Mesendoderm (in vitro differentiated cells): ENCODE results near the gene OSBPL6.

Experiments used
- DNase-seq: peaks from one replicate; pipeline ENCODE4 v3.0.0; 2013
- H2AK5ac ChIP-seq: 2 replicates; pipeline ENCODE4 v1.6.1; 2013; ENCODE audit warnings: low read length, inconsistent platforms
- H2BK120ac ChIP-seq: 2 replicates; pipeline ENCODE4 v1.6.1; 2013; ENCODE audit warnings: low read depth, mild to moderate bottlenecking, low read length, moderate library complexity, mixed read lengths
- H2BK15ac ChIP-seq: replicated peaks from 2 replicates; pipeline ENCODE4 v1.6.1; 2013; ENCODE audit warnings: low read depth, mild to moderate bottlenecking, moderate library complexity
- H2BK5ac ChIP-seq: 2 replicates; pipeline ENCODE4 v1.6.1; 2013; ENCODE audit warnings: low read length, inconsistent platforms
- H3K18ac ChIP-seq: 2 replicates; pipeline ENCODE4 v1.6.1; 2013; ENCODE audit warnings: mild to moderate bottlenecking, low read length, mixed read lengths
- H3K23ac ChIP-seq: one replicate; pipeline ENCODE4 v1.6.1; 2013; ENCODE audit warnings: low read length
- H3K27ac ChIP-seq: 2 replicates; pipeline ENCODE4 v1.5.1; 2013; ENCODE audit warnings: low read depth, mild to moderate bottlenecking, inconsistent platforms, low read length, moderate library complexity
- H3K27me3 ChIP-seq: 2 replicates; pipeline ENCODE4 v1.6.1; 2013; ENCODE audit warnings: low read length, control low read depth, mild to moderate bottlenecking, inconsistent platforms; ENCODE audit not compliant: insufficient read depth, poor library complexity
- H3K36me3 ChIP-seq: 2 replicates; pipeline ENCODE4 v1.6.1; 2013; ENCODE audit warnings: low read length, inconsistent platforms; ENCODE audit not compliant: control insufficient read depth, insufficient read depth
- H3K4ac ChIP-seq: one replicate; pipeline ENCODE4 v1.6.1; 2013; ENCODE audit warnings: low read depth, mild to moderate bottlenecking, low read length, moderate library complexity
- H3K4me1 ChIP-seq: 2 replicates; pipeline ENCODE4 v1.6.1; 2013; ENCODE audit warnings: low read depth, low read length, inconsistent platforms; ENCODE audit not compliant: control insufficient read depth
- H3K4me2 ChIP-seq: 2 replicates; pipeline ENCODE4 v1.6.1; 2013; ENCODE audit warnings: low read length
- H3K4me3 ChIP-seq: 2 replicates; pipeline ENCODE4 v1.5.1; 2013; ENCODE audit warnings: mild to moderate bottlenecking, low read length
- H3K56ac ChIP-seq: one replicate; pipeline ENCODE4 v1.6.1; 2013; ENCODE audit warnings: low read length
- H3K79me1 ChIP-seq: 2 replicates; pipeline ENCODE4 v1.6.1; 2013; ENCODE audit warnings: low read length, inconsistent platforms
- H3K79me2 ChIP-seq: 2 replicates; pipeline ENCODE4 v1.6.1; 2013; ENCODE audit warnings: mild to moderate bottlenecking, low read length; ENCODE audit not compliant: control insufficient read depth, insufficient read depth
- H3K9ac ChIP-seq: 2 replicates; pipeline ENCODE4 v1.6.1; 2013; ENCODE audit warnings: low read length, inconsistent platforms
- H4K5ac ChIP-seq: one replicate; pipeline ENCODE4 v1.6.1; 2013; ENCODE audit warnings: low read length
- H4K8ac ChIP-seq: one replicate; pipeline ENCODE4 v1.6.1; 2013; ENCODE audit warnings: low read depth, mild to moderate bottlenecking, control low read depth, low read length, moderate library complexity
- WGBS: extraction: QIAGEN DNeasy Blood & Tissue Kit; methylation state at CpG from one replicate; pipeline ENCODE4 v1.1.7; 2013; ENCODE audit warnings: low lambda C conversion rate, missing lambda C conversion rate; ENCODE audit not compliant: insufficient coverage; ENCODE audit errors: extremely low coverage; 5-methylcytosine and 5-hydroxymethylcytosine counted together

The OSBPL6 gene

GRCh38 chr2:178208336-178208735 is 14.0 kb downstream of the OSBPL6 start:
- H3K9ac ChIP-seq = no peak overlapping the region
- H2BK15ac ChIP-seq = no peak overlapping the region
- no peak overlapping the region for H4K8ac ChIP-seq
- H3K79me1 ChIP-seq = no peaks in the 10 kb centered on the region
- no peak overlapping the region for H3K4me3 ChIP-seq
- H3K27me3 ChIP-seq = no peaks in the 10 kb centered on the region
- no peak overlapping the region for H3K23ac ChIP-seq
- H3K18ac ChIP-seq = no peak overlapping the region
- H4K5ac ChIP-seq = no peak overlapping the region
- H3K36me3 ChIP-seq = no peaks in the 10 kb centered on the region
- no peak overlapping the region for H2BK120ac ChIP-seq
- H2BK5ac ChIP-seq = no peak overlapping the region
- no peak overlapping the region for H2AK5ac ChIP-seq
- WGBS = no CpG with 5 or more reads among the region's 1 CpG
- no peaks in the 10 kb centered on the region for H3K79me2 ChIP-seq
- no peak overlapping the region for H3K27ac ChIP-seq
- no peak overlapping the region for H3K56ac ChIP-seq
- H3K4me1 ChIP-seq = peaks cover 2% of the 10 kb centered on the region
- DNase-seq = no peak
- H3K4me2 ChIP-seq = no peak overlapping the region
- no peak overlapping the region for H3K4ac ChIP-seq

- no peak overlapping the region for H3K4ac ChIP-seq
- WGBS = no CpG with 5 or more reads among the region's 3 CpGs
- H3K56ac ChIP-seq = no peak overlapping the region
- peaks cover 2% of the 10 kb centered on the region for H3K4me1 ChIP-seq
- no peaks in the 10 kb centered on the region for H3K79me1 ChIP-seq
- H3K23ac ChIP-seq = no peak overlapping the region
- H3K4me3 ChIP-seq = no peak overlapping the region
- H2BK120ac ChIP-seq = no peak overlapping the region
- H3K9ac ChIP-seq = no peak overlapping the region
- no peak overlapping the region for H2BK15ac ChIP-seq
- no peak overlapping the region for H3K18ac ChIP-seq
- no peak overlapping the region for H4K8ac ChIP-seq
- H3K27ac ChIP-seq = no peak overlapping the region
- H4K5ac ChIP-seq = no peak overlapping the region
- H3K27me3 ChIP-seq = no peaks in the 10 kb centered on the region
- H3K4me2 ChIP-seq = no peak overlapping the region
- DNase-seq = no peak
- H2AK5ac ChIP-seq = no peak overlapping the region
- no peaks in the 10 kb centered on the region for H3K79me2 ChIP-seq
- no peaks in the 10 kb centered on the region for H3K36me3 ChIP-seq
- no peak overlapping the region for H2BK5ac ChIP-seq
Observed at GRCh38 chr2:178208817-178209216, 14.5 kb downstream of the OSBPL6 start.

- Histone ChIP-seq H3K4me3 (no peak overlapping the region), H3K27me3 (no peaks in the 10 kb centered on the region), H2BK120ac (no peak overlapping the region), H3K23ac (no peak overlapping the region), H2AK5ac (no peak overlapping the region), H2BK5ac (no peak overlapping the region), H3K56ac (no peak overlapping the region), H3K4me2 (no peak overlapping the region), H3K4me1 (peaks cover 2% of the 10 kb centered on the region), H3K9ac (no peak overlapping the region), H4K5ac (no peak overlapping the region), H4K8ac (no peak overlapping the region), H3K79me1 (no peaks in the 10 kb centered on the region), H3K27ac (no peak overlapping the region), H3K36me3 (no peaks in the 10 kb centered on the region), H3K79me2 (no peaks in the 10 kb centered on the region), H3K18ac (no peak overlapping the region), H3K4ac (no peak overlapping the region), H2BK15ac (no peak overlapping the region)
- WGBS = no CpG with 5 or more reads among the region's 3 CpGs
- no peak for DNase-seq
Observed at GRCh38 chr2:178211460-178211859, 17.1 kb downstream of the OSBPL6 start.

- no peaks in the 10 kb centered on the region for H3K27me3 ChIP-seq
- no peak overlapping the region for H3K4ac ChIP-seq
- no peak overlapping the region for H3K56ac ChIP-seq
- no peaks in the 10 kb centered on the region for H3K79me1 ChIP-seq
- H3K23ac ChIP-seq = no peak overlapping the region
- H3K27ac ChIP-seq = no peak overlapping the region
- no peak overlapping the region for H3K9ac ChIP-seq
- no peak overlapping the region for H2AK5ac ChIP-seq
- no peak overlapping the region for H3K4me3 ChIP-seq
- H3K36me3 ChIP-seq = no peaks in the 10 kb centered on the region
- H3K4me1 ChIP-seq = peaks cover 2% of the 10 kb centered on the region
- no peaks in the 10 kb centered on the region for H3K79me2 ChIP-seq
- DNase-seq = peak; percentile 77
- H2BK5ac ChIP-seq = no peak overlapping the region
- H3K18ac ChIP-seq = no peak overlapping the region
- H4K8ac ChIP-seq = no peak overlapping the region
- no peak overlapping the region for H2BK120ac ChIP-seq
- H4K5ac ChIP-seq = no peak overlapping the region
- no CpG with 5 or more reads among the region's 4 CpGs for WGBS
- H3K4me2 ChIP-seq = no peak overlapping the region
- no peak overlapping the region for H2BK15ac ChIP-seq
Observed at GRCh38 chr2:178211943-178212342, 17.6 kb downstream of the OSBPL6 start.

- no peak overlapping the region for H2BK15ac ChIP-seq
Observed at GRCh38 chr2:178213991-178214390, 19.7 kb downstream of the OSBPL6 start.

GRCh38 chr2:178219247-178219646 is 24.9 kb downstream of the OSBPL6 start:
- WGBS = no CpG with 5 or more reads among the region's 1 CpG
- DNase-seq = peak; percentile 38
- Histone ChIP-seq H3K9ac (no peak overlapping the region), H3K27ac (no peak overlapping the region), H4K8ac (no peak overlapping the region), H3K4ac (no peak overlapping the region), H3K23ac (no peak overlapping the region), H2AK5ac (no peak overlapping the region), H2BK120ac (no peak overlapping the region), H3K56ac (no peak overlapping the region), H3K36me3 (no peaks in the 10 kb centered on the region), H4K5ac (no peak overlapping the region), H3K79me1 (no peaks in the 10 kb centered on the region), H3K4me1 (peaks cover 1% of the 10 kb centered on the region), H3K18ac (peak overlapping the region; percentile 39), H2BK15ac (no peak overlapping the region), H2BK5ac (no peak overlapping the region), H3K4me2 (no peak overlapping the region), H3K4me3 (no peak overlapping the region), H3K27me3 (no peaks in the 10 kb centered on the region), H3K79me2 (no peaks in the 10 kb centered on the region)

More at GRCh38 chr2:178213991-178214390, 19.7 kb downstream of the OSBPL6 start:
- no peak for DNase-seq
- Histone ChIP-seq H3K27me3 (no peaks in the 10 kb centered on the region), H2BK120ac (no peak overlapping the region), H3K4me2 (no peak overlapping the region), H3K27ac (no peak overlapping the region), H4K5ac (no peak overlapping the region), H3K4me3 (no peak overlapping the region), H2AK5ac (no peak overlapping the region), H3K4ac (no peak overlapping the region), H3K18ac (no peak overlapping the region), H4K8ac (no peak overlapping the region), H3K23ac (no peak overlapping the region), H3K79me1 (no peaks in the 10 kb centered on the region), H3K36me3 (no peaks in the 10 kb centered on the region), H3K9ac (no peak overlapping the region), H3K4me1 (peaks cover 2% of the 10 kb centered on the region), H2BK5ac (no peak overlapping the region), H3K56ac (no peak overlapping the region), H3K79me2 (no peaks in the 10 kb centered on the region)
- no CpG with 5 or more reads among the region's 1 CpG for WGBS
